ENCODE measurements around the gene DRD3.

The DRD3 gene

DNA sequence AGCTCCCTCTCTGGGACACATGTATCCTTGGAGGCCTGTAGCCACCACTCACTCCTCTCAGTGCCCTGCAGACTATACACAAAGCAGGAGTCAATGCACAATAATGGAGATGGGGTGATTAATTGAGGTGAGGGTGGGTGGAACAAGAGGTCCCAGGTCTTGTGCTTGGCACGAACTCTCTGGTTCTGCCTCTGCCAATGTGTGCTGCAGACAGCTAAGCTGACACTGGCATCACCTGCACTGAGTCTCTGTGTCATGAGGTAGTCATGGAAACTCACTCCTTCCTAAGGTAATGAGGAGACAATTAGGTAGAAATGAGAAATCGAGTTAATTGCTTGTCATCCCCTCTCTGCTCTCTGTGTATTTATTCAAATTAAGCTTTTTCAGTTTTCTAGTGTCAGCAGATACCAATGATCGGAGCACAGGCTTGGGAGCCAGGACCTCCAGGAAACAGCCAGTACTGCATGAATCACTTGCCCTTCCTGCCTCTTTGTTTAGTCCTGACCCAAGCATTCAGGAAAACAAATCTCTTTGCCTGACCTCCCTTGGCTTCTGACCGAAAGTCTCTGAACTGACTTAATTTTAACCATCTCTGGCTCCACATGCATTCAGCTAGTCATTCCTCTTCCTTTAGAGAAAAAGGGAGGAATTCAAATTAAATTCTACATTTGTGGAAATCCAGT, 56.7 kb downstream of the DRD3 start:
- no peak for DNase-seq (ENCODE audit: low read depth in 2 of 2, low spot score in 1 of 2)

DNA sequence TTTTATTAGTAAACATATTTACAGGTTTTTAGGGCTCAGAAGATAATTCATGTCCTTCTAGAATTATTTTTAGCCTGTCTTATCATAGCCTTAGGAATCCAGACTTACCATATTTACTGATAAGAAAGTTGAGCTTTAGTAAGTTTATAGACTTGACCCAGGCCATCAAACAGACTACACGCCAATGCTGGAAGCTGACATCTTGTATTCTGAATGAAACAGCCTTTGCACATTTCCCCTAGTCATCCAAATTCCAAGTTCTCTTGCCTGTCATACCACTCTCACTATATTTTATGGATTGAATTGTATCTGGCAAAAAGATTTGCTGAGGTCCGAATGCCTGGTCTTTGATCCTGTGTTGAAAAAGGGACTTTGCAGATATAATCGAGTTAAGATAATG, 58.6 kb downstream of the DRD3 start:
- DNase-seq (ENCODE audit: low read depth in 2 of 2, low spot score in 1 of 2): no peak

DNA sequence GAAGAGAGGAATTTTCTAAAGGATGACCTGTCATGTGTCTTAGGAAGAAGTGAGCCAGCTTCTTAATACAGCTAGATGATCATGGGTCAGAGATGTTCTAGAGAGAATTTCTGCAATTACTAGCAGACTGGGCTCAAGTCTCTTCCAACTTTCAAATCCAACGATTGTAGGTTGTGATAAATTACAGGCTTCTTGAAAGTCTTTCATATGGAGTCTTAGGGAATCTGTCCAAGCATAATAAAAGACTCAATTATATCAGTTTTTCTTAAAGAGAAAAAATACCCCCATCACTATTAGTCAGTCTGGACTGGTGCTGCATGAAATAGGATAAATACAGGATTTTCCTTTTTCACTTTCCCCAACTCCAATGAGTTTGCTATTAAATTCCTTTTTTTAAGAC, 59.1 kb downstream of the DRD3 start:
- no peak for DNase-seq (ENCODE audit: low read depth in 2 of 2, low spot score in 1 of 2)

DNA sequence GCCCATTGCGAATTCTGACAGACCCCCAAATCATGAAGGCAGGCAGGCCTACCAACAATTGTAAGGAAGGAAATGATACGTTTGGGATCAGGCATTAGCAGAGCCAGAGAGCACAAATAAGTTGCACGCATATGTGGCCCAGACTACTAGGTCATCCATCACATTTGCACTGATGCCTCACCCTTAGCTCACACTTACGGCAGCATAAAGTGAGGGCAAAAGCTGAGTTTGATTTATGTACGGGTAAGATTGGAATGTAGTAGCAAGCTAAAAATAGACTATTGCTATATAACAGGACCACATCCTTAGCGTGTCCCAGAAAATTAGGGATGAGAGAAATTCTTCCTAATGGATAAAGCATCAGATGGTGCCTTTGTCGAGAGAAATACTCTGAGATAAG, 63.7 kb downstream of the DRD3 start:
- no peak for DNase-seq (ENCODE audit: low read depth in 2 of 2, low spot score in 1 of 2)

DNA sequence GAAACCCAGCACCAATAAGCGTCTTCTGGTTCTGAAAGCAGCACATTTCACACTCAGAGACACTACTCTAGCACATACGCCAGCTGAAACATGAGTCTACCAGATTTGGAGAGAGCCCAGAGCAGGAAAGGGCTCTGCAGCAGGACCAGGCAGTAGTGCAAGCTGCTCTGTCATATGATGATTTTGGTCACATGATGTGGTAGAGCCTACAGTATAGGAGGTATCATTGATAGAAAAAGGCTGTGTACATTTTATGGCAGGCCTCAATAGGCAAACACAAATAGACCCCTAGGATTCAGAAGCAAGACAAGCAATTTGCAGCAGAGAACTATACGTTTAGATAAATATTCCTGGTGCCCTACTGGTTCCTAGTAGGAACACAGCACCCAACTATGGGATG, 64.1 kb downstream of the DRD3 start:
- no peak for DNase-seq (ENCODE audit: low read depth in 2 of 2, low spot score in 1 of 2)

DNA sequence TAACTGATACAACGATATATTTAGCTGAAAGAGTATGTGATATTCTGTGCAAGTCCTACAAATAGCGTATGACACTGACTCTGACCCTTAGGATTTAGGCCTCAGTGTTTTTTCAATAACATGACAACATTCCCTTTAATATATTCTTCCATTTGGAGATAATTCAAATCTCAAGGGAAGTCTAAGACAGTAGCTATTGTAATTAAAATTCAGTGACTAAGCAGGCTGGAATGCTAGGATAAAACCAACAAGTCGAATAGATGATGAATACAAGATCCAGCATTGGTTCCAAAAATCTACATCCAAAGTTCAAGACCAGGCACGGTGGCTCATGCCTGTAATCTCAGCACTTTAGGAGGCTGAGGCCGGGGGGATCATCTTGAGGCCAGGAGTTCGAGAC, 66.2 kb downstream of the DRD3 start:
- DNase-seq (ENCODE audit: low read depth in 2 of 2, low spot score in 1 of 2): no peak

DNA sequence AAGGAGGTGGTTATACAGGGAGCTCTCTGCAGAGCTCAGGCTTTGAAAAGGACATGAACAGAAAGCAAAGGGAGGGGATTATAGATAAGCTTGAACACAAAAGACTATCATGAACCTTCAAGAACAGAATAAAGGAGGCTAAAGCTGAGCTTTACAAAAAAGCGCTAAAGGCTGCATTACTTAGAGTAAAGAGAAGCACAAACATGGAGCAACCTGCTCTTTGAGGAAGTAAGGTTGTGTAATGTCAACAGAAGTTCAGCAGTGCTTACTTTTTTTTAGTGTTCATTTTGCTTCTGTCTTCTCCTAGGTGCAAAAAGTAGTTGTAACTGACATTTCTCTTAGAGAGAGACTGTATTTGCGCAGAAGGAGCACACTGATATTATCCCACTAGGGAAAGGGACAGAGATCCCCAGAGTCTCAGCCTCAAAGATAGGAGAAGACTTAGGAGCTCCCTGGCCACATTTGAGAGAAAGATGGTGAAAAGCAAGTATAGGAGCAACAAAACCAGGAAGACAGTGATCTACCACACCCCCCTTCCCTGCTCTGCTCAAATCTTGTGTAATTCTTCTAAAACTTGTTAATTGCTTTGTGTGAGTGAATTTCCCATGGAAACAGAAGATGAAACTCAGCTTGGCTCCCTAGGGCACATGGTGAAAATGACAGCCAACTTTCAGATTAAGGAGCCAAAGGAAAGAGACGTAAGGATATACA, 67.6 kb downstream of the DRD3 start:
- no peak for DNase-seq (ENCODE audit: low read depth in 2 of 2, low spot score in 1 of 2)

DNA sequence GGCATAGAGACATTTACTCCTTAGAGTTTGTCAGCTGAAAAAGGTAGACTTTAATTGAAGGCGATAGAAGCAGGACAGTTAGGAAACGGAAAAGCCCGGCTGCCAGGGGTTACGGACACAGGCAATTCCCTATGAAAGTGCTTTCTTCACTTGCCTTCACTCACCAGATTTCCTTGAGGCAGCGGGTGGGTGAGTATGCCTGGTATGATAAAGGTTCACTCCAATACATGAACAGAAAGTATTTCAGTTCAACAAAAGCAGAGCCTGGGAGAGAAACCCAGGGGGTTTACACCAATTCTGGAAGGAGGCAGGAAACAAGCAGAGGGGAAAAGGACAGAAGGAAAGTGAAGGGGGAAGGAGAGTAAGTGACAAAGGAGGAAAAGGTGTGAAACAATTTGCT, 68.4 kb downstream of the DRD3 start:
- no peak for DNase-seq (ENCODE audit: low read depth in 2 of 2, low spot score in 1 of 2)

DNA sequence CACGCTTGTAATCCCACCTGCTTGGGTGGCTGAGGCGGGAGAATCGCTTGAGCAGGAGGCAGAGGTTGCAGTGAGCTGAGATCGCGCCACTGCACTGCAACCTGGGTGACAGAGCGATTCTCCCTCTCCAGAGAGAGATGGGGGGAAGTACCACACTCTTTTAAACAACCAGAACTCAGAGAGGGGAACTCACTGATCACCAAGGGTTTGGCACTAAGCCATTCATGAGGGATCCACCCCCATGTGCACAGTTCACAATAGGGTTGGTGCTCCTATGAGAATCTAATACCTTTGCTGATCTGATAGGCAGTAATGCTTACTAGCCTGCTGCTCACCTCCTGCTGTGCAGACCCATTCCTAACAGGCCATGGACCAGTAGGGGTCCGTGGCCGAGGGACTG, 70.7 kb downstream of the DRD3 start:
- no peak for DNase-seq (ENCODE audit: low read depth in 2 of 2, low spot score in 1 of 2)

DNA sequence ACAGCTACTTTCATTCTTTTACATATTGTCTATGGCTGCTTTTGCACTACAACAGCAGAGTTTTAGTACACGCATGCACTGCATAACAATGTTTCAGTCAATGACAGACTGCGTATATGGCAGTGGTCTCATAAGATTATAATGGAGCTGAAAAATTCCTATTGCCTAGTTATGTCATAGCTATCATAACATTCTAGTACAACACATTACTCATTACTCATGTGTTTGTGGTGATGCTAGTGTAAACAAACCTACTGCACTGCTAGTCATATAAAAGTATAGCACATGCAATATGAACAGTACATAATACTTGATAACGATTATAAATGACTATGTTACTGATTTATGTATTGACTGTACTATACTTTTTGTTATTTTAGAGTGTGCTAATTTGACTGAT, 74.4 kb downstream of the DRD3 start:
- no peak for DNase-seq (ENCODE audit: low read depth in 2 of 2, low spot score in 1 of 2)

DNA sequence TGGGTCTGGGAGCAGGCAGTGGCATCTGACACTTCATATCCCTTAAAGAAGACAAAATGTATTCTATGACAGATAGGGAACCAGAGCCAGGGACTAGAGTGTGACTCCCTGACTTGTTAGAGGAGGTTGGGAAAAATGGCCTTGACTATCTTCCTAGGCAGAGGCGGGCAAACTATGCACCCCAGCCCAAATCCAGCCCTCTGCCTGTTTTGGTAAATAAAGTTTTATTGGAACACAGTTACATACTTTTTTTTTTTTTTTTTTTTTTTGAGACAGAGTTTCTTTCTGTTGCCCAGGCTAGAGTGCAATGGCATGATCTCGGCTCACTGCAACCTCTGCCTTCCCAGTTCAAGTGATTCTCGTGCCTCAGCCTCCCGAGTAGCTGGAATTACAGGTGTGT, 75.0 kb downstream of the DRD3 start:
- no peak for DNase-seq (ENCODE audit: low read depth in 2 of 2, low spot score in 1 of 2)

DNA sequence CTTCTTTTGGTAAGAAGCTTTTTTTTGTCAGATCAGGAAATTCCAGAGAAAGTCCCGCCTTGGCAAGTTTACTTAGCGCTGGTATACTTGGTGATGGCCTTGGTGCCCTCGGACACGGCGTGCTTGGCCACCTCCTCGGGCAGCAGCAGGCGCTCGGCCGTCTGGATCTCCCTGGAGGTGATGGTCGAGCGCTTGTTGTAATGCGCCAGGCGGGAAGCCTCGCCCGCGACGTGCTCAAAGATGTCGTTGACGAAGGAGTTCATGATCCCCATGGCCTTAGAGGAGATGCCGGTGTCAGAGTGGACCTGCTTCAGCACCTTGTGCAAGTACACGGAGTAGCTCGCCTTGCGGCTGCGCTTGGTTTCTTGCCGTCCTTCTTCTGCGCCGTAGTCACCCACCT, 75.7 kb downstream of the DRD3 start:
- DNase-seq (ENCODE audit: low read depth in 2 of 2, low spot score in 1 of 2): no peak

DNA sequence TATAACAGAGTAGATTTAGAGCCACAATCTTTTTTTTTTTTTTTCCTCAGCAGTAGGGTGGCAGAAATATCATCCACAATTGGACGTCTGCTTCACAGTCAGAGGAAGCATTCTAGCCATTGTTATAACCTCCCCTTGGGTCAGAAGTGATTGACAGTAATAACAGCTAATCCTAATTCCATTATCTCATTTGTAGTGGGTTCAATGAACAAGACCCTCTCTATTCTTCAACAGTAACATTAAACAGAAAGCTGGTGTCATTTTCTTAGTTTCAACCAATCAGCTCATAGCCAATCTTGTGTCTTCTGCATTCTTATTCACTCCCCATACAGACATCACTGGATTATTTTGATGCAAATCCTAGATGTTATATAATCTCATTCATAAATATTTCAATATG, 77.8 kb downstream of the DRD3 start:
- DNase-seq (ENCODE audit: low read depth in 2 of 2, low spot score in 1 of 2): no peak

DNA sequence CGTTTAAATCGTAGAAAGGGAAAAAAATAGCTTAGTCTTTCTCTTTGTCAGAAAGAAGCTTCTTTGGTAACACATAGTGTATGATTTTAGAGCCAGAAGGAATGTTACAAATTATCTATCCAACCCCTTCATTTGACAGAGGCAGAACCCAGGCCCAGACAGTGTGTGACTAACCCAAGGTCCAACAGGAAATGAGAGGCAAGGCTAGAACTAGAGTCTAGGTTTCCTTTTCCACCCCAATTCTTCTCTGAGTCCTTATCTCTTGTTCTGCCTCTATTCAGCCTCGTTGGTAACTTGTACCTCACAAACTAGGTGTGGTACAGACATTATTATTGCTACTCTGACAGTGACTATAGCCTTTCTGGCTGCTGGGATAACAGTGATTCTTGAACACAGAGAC, 83.1 kb downstream of the DRD3 start:
- no peak for DNase-seq (ENCODE audit: low read depth in 2 of 2, low spot score in 1 of 2)

DNA sequence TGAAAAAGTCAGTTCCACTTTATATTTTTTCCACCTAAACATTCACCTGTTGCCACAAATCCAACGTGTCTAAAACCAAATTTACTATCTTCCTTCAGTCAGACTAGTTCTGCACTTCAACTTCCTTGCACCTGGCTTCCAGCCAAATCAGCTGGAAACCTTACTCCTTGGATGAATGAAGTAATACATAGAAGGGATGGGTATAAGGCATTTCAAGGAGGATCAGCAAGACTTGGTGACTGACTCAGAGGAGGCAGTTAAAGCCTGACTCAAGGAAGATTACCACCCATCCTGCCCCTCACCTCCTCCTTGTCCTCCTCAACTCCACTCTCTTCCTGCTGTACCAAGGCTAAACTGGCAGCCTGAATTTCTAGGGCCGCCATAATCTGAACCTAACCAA, 85.3 kb downstream of the DRD3 start:
- DNase-seq (ENCODE audit: low read depth in 2 of 2, low spot score in 1 of 2): no peak

DNA sequence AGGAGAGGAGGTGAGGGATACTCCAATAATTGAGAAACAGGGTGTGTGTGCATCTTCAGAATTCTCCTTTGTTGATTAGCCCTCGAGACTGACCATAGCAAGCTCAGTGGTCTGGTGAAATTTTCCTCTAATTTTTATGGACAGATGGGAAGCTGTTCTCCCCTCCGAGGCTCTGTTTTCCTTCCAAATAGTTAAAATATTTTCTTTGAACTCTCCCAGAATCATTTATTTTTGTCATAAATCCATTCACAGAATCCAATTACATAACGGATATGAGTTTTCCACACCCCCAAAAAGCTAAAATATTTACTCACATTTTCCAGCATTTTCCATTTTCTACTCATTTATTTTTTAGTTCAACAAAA, 85.9 kb downstream of the DRD3 start:
- DNase-seq (ENCODE audit: low read depth in 2 of 2, low spot score in 1 of 2): no peak

DNA sequence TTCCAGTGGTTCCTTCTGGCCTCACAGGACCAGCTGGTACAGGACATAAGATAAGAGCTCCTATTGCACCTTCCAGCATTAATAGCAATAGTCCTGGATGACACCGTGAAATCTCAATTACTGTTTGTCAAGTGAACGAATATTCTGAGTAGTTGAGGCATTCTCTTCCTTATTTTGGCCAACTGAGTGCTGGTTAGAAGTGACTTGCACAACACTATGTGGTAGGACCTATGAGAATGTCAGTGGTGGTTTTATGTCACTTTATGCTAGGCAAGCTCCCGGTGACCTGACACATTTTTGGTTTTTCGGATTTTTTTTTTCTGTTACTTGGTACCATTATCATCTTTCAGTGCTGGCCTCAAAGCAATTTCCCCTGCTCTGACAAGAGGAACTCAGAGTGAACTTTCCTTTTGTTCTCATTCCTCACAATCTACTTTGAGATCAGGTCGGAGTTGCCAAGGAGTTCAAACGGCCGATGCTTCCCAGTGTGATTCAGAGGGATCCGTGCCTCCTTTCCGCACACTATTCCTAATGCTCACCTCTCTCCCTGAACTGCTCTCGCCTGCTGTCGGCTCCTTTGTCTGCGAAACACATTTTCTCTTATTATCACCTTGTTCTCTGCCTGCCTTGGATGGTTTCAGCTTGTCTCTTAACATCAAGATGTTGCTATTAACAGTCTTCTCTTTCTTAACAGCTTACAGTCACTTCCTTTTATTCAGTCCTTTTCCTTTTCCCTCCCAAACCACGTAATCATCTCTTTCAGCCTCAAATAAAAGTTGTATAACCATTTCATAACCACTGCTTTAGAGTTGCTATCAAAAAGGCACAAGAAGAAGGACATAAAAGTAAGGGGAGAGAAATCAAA, 86.5 kb downstream of the DRD3 start:
- no peak for DNase-seq (ENCODE audit: low read depth in 2 of 2, low spot score in 1 of 2)

DNA sequence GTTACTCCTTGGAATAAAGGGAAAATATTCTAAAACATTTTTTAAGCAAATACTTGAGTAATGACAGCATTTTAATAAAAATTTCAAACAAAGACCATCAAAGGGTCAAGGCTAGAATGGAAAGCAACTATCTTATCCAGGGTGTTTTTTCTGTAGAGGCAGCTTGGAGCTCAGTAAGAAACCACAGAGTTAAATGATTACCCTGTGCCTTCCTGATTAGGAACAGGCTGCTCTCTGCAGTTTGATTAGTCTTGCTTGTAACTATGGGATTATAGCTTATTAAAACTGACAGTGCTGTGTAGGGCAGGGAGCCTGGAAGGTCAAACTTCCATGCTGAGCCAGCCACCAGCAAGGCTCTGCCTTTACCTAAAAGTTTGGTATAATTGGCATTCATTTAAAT, 89.2 kb downstream of the DRD3 start:
- DNase-seq (ENCODE audit: low read depth in 2 of 2, low spot score in 1 of 2): no peak

DNA sequence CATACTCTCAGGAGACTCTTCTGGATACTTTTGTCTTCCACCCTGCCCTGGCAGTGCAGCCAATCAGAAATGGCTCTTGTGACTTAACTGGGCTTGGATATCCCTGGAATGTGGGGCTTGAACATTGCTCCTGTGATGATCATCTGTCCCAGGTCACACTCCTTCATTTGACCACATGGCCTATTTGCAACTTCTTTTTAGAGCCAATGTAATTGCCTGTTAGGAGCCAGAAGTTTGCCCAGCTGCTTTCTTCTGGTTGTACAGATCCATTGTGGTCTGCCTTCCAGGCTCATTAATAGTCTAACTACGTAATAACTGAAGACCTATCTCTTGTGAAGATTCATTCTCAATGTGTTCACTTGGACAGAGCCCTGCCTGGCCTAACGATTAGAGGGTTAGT, 92.5 kb downstream of the DRD3 start:
- DNase-seq (ENCODE audit: low read depth in 2 of 2, low spot score in 1 of 2): no peak

DNA sequence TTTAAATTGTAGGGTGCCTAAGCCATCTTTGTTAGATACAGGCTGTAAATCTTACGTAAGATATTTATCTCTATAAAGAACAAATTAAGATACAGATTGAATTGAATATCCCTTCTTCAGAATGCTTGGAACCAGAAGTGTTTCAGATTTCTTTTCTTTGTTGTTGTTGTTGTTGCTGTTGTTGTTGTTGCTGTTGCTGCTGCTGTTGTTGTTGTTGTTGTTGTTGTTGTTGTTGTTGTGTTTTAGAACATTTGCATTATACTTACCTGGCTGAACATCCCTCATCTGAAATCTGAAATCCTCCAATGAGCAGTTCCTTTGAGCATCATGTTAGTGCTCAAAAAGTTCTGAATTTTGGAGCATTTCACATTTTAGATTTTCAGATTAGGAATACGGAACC, 95.7 kb downstream of the DRD3 start:
- DNase-seq (ENCODE audit: low read depth in 2 of 2, low spot score in 1 of 2): no peak

DNA sequence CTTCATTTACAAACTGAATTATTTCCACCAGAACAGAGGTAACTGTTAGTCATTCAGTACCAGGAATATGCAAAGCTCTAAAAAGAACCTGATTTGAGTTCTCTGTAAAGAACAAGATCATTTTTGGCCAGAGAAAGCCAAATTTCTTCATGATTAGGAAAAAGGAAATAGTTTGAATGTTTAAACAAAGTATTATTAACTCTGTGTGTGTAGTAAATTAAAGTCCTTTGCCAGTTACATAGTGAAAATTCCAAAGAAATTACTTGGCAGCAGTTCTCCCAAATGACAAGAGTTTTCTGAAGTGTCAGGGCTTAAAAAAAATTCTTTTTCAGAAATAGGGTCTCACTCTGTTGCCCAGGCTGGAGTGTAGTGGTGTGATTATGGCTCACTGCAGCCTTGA, 97.8 kb downstream of the DRD3 start:
- no peak for DNase-seq (ENCODE audit: low read depth in 2 of 2, low spot score in 1 of 2)

DNA sequence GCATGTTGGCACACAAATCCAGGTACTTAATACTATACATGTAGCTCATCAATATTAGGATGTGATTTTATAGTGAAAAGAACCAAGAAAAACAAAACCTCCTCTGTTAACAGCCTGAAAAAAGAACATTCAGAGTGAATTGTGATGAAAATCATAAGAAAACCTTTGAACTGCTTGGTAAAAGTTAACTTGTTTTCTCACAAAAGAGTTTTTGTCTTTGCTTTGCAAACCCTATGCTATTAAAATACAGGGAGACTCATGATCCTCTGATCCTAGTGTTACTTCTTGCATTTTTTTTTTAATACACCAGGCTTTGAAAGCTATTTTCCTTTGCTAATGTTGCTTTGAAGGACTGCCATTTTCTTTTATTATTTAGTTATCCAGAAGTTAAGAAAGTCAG, 98.7 kb downstream of the DRD3 start:
- DNase-seq (ENCODE audit: low read depth in 2 of 2, low spot score in 1 of 2): no peak

All from stimulated activated CD8-positive, alpha-beta memory T cell treated with anti-CD3 and anti-CD28 coated beads, Interleukin-4, amount 100 ng/mL, for 4 hours (primary cell).